Activated CD4-positive, alpha-beta T cell treated with anti-CD3 and anti-CD28 coated beads for 24 hours (primary cell): ENCODE data around the gene CCDC160.
"Not testable (repeated sequence)": the region's sequence is repeated elsewhere in the genome, so short reads cannot be mapped to it uniquely, and the experiment has no call there.

Experiments used
- DNase-seq, 2 donors: peaks; one replicate each; pipeline ENCODE4 v3.0.0-alpha.2; 2020; ENCODE audit warnings: low read depth in 2 of 2

Gene CCDC160

GRCh38 chrX:134236626-134237614 lies at the start of gene CCDC160:
Gene CCDC160 (plus strand): TSS chrX:134237182. CDS start chrX:134244801, 7,619 bp downstream.
- no peak for DNase-seq

- DNase-seq = no peak
Measured at GRCh38 chrX:134191281-134191680, 45.7 kb upstream of the CCDC160 start.

- DNase-seq = no peak
Measured at GRCh38 chrX:134194915-134195314, 42.1 kb upstream of the CCDC160 start.

GRCh38 chrX:134202561-134202960 lies 34.4 kb upstream of the CCDC160 start:
- DNase-seq = no peak

- DNase-seq = no peak
Measured at GRCh38 chrX:134206221-134206620, 30.8 kb upstream of the CCDC160 start.

GRCh38 chrX:134210465-134210864 lies 26.5 kb upstream of the CCDC160 start:
- DNase-seq = no peak

- DNase-seq = no peak
Measured at GRCh38 chrX:134235236-134235635, 1.7 kb upstream of the CCDC160 start.

GRCh38 chrX:134238144-134238543 lies 1.2 kb downstream of the CCDC160 start:
- DNase-seq = not testable (repeated sequence)

GRCh38 chrX:134239016-134239415 lies 2.0 kb downstream of the CCDC160 start:
- no peak for DNase-seq

- no peak for DNase-seq
Measured at GRCh38 chrX:134240209-134240608, 3.2 kb downstream of the CCDC160 start.

GRCh38 chrX:134241960-134242619 lies 5.1 kb downstream of the CCDC160 start:
- no peak for DNase-seq

- no peak for DNase-seq
Measured at GRCh38 chrX:134244043-134244442, 7.1 kb downstream of the CCDC160 start.

- no peak for DNase-seq
Measured at GRCh38 chrX:134246282-134246681, 9.3 kb downstream of the CCDC160 start.

- no peak for DNase-seq
Measured at GRCh38 chrX:134247492-134247891, 10.5 kb downstream of the CCDC160 start.

GRCh38 chrX:134249241-134249640 lies 12.3 kb downstream of the CCDC160 start:
- DNase-seq = no peak

GRCh38 chrX:134251241-134251640 lies 14.3 kb downstream of the CCDC160 start:
- no peak for DNase-seq

- DNase-seq = no peak
Measured at GRCh38 chrX:134254511-134254910, 17.5 kb downstream of the CCDC160 start.

GRCh38 chrX:134255555-134255954 lies 18.6 kb downstream of the CCDC160 start:
- DNase-seq = no peak

- no peak for DNase-seq
Measured at GRCh38 chrX:134256684-134257083, 19.7 kb downstream of the CCDC160 start.

- no peak for DNase-seq
Measured at GRCh38 chrX:134258202-134258601, 21.2 kb downstream of the CCDC160 start.

GRCh38 chrX:134285934-134286333 lies 49.0 kb downstream of the CCDC160 start:
- not testable (repeated sequence) for DNase-seq

GRCh38 chrX:134287346-134287745 lies 50.4 kb downstream of the CCDC160 start:
- DNase-seq = no peak

GRCh38 chrX:134294548-134294947 lies 57.6 kb downstream of the CCDC160 start:
- DNase-seq = no peak
